Measurements from ENCODE around the gene MPV17L.

DNA sequence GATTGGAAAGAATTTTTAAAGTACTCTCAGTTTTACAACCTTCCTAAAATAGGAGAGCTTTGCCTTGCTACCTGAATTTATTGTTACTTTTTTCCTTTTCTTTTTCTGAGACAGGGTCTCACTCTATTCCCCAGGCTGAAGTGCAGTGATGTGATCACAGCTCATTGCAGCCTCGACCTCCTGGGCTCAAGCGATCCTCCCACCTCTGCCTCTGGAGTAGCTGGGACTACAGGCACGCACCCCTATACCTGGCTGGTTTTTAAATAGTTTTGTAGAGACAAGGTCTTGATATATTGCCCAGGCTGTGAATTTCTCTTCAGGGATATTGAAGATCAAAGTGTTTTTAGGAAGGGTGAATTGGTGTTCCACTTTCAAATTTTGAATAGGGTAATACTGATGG is 3.8 kb downstream of the MPV17L start:
- TF ChIP-seq, protein P1, sequence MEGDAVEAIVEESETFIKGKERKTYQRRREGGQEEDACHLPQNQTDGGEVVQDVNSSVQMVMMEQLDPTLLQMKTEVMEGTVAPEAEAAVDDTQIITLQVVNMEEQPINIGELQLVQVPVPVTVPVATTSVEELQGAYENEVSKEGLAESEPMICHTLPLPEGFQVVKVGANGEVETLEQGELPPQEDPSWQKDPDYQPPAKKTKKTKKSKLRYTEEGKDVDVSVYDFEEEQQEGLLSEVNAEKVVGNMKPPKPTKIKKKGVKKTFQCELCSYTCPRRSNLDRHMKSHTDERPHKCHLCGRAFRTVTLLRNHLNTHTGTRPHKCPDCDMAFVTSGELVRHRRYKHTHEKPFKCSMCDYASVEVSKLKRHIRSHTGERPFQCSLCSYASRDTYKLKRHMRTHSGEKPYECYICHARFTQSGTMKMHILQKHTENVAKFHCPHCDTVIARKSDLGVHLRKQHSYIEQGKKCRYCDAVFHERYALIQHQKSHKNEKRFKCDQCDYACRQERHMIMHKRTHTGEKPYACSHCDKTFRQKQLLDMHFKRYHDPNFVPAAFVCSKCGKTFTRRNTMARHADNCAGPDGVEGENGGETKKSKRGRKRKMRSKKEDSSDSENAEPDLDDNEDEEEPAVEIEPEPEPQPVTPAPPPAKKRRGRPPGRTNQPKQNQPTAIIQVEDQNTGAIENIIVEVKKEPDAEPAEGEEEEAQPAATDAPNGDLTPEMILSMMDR (IDR thresholded peaks at IDR 0.05; ENCODE audit: extremely low read depth in 1 of 2, insufficient read depth in 1 of 2, low read depth in 1 of 2, low read length in 2 of 2) = no peak
- no peak for TF ChIP-seq POLR2AphosphoS5 (IDR thresholded peaks at IDR 0.05; ENCODE audit: insufficient read depth, low read depth, low read length)
